H7 (cell line): Measurements from ENCODE around the gene CCDC78. TPM values are rescaled to one million over a fixed set of nuclear protein-coding genes. Genes with fewer than 3 reads are reported as not detected.

ENCODE experiments used
- DNase-seq: peaks from one replicate; pipeline ENCODE4 v3.0.0; 2012
- H3K27me3 ChIP-seq: 2 replicates; pipeline ENCODE4 v1.6.0; 2011; ENCODE audit warnings: mild to moderate bottlenecking, low read length; ENCODE audit not compliant: control insufficient read depth, insufficient read depth
- H3K36me3 ChIP-seq: replicated peaks from 2 replicates; pipeline ENCODE4 v1.5.1; 2011; ENCODE audit warnings: low read length; ENCODE audit not compliant: control insufficient read depth, insufficient read depth
- H3K4me3 ChIP-seq: 2 replicates; pipeline ENCODE4 v1.5.1; 2011; ENCODE audit warnings: low read depth, mild to moderate bottlenecking, control low read depth, low read length, moderate library complexity; ENCODE audit not compliant: insufficient read depth
- total RNA-seq: library from RNA; depleted of rRNA; stranded (reverse); fragments of >200 nt; shearing (Covaris generic); gene quantifications from 2 replicates; pipeline ENCODE4 v1.2.3, GENCODE V29; 2014; rRNA removed

CCDC78 gene
- total RNA-seq, 1 experiment from 2014 or later = 11.3 TPM

- Histone ChIP-seq H3K4me3 (peak within 1 kb of the TSS; percentile 47), H3K36me3 (peaks cover 9% of the 10 kb centered on the region), H3K27me3 (no peaks in the 10 kb centered on the region)
- DNase-seq = peak; percentile 92
Observed at GRCh38 chr16:674968-675883, 51.0 kb downstream of the CCDC78 start, which contains the start of gene RHBDL1. Gene RHBDL1, plus strand, starts transcription at chr16:675671. Its CDS starts 120 bp downstream, at chr16:675791.

DNA sequence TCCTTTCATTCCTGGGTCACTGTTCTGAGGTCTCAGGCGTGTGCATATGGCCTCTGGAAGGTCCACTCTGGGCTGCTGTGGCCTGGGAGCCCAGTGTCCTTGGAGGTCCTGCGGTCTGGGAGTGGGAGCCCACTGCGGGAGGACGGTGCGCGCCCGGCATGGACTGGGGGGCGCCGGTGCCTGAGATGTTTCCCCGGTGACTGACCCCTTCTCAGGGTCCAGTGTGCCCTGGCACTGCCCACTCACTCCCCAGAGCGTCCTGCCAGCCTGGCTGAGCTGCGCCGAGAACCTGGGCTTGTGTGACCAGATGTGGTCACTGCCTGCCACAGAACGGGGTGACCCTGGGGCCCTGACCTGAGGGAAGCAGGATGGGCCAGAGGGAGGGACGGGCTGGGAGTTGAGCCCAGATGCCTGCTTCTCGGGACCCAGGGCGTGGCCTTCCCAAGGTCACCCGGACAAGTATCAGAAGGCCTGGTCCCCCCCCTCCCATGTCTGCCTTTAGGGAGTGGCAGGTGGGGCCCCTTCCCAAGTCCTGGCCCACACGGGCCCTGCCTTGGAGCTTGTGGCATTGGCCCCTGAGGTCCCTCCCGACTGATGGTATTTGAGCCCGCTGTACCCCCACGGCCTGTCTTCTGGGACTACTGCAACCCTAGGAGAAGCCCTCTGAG is 51.9 kb downstream of the CCDC78 start:
- DNase-seq = peak; percentile 69
- Histone ChIP-seq H3K27me3 (no peaks in the 10 kb centered on the region), H3K36me3 (peaks cover 14% of the 10 kb centered on the region), H3K4me3 (no peak overlapping the region)

DNA sequence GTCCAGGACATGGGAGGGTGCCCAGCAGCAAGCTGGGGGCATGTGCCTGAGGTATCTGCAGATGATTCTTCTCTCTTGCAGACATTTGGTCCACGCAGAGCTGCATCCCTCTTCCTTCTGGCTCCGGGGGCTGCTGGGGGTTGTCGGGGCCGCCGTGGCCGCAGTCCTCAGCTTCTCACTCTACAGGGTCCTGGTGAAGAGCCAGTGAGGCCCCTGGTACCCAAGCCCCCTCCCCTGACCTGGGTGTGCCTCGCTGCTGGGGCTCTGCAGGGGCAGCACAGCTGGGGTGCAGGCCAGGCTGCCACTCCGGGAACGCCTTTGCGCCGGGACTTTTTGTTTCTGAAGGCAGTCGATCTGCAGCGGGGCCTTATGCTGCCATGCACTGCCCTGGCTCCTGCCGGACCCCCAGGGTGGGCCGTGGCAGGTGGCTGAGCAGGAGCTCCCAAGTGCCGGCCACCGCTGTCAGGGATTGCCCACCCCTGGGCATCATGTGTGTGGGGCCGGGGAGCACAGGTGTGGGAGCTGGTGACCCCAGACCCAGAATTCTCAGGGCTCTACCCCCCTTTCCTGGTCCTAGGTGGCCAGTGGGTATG is 52.7 kb downstream of the CCDC78 start:
- Histone ChIP-seq H3K4me3 (no peak overlapping the region), H3K36me3 (peaks cover 17% of the 10 kb centered on the region), H3K27me3 (no peaks in the 10 kb centered on the region)
- no peak for DNase-seq

DNA sequence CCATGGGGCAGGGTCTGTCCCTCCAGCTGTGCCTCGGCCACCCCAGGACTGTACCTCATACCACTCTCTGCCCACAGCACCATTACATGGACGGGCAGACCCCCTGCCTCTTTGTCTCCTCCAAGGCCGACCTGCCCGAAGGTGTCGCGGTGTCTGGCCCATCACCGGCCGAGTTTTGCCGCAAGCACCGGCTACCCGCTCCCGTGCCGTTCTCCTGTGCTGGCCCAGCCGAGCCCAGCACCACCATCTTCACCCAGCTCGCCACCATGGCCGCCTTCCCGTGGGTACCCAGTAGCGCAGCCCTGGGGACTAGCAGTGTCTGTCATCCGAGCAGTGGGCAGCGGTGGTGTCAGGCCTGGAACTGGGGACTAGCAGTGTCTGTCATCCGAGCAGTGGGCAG is 53.4 kb downstream of the CCDC78 start:
- Histone ChIP-seq H3K27me3 (no peaks in the 10 kb centered on the region), H3K4me3 (no peak overlapping the region), H3K36me3 (peaks cover 17% of the 10 kb centered on the region)
- no peak for DNase-seq

Other genes starting within 250 kb of the CCDC78 start
- 80.6 and 87.5 TPM in 2 replicates for gene CAPN15, start 198.7 kb downstream of the CCDC78 start, total RNA-seq
- gene PRR35, start 166.0 kb downstream of the CCDC78 start, total RNA-seq = 0.28 and 0.85 TPM in 2 replicates
- 1.1 TPM in 2 replicates for gene NHLRC4, start 159.4 kb downstream of the CCDC78 start, total RNA-seq
- 42.2 and 44.6 TPM in 2 replicates for gene PIGQ, start 156.5 kb downstream of the CCDC78 start, total RNA-seq
- gene RAB40C, start 136.4 kb downstream of the CCDC78 start, total RNA-seq = 26.3 and 26.4 TPM in 2 replicates
- gene WFIKKN1, start 95.5 kb downstream of the CCDC78 start, total RNA-seq = 4.5 and 5.5 TPM in 2 replicates
- 129 and 135 TPM in 2 replicates for gene METTL26, start 90.1 kb downstream of the CCDC78 start, total RNA-seq
- gene MCRIP2, start 84.6 kb downstream of the CCDC78 start, total RNA-seq = 71.5 and 83.1 TPM in 2 replicates
- gene WDR90, start 77.1 kb downstream of the CCDC78 start, total RNA-seq = 35.3 and 38.3 TPM in 2 replicates
- gene RHOT2, start 58.3 kb downstream of the CCDC78 start, total RNA-seq = 164 and 174 TPM in 2 replicates
- 3.1 and 5.9 TPM in 2 replicates for gene RHBDL1, start 50.8 kb downstream of the CCDC78 start, total RNA-seq
- 85.3 and 115 TPM in 2 replicates for gene STUB1, start 46.0 kb downstream of the CCDC78 start, total RNA-seq
- 63.8 and 88.2 TPM in 2 replicates for gene JMJD8, start 42.1 kb downstream of the CCDC78 start, total RNA-seq
- gene WDR24, start 36.0 kb downstream of the CCDC78 start, total RNA-seq = 18.3 and 18.9 TPM in 2 replicates
- gene FBXL16, start 20.6 kb downstream of the CCDC78 start, total RNA-seq = 2.8 and 7.1 TPM in 2 replicates
- 49.6 and 64.2 TPM in 2 replicates for gene METRN, start 11.3 kb downstream of the CCDC78 start, total RNA-seq
- gene ANTKMT, start 5.3 kb downstream of the CCDC78 start, total RNA-seq = 22.6 and 29.8 TPM in 2 replicates
- 26.6 and 33.1 TPM in 2 replicates for gene HAGHL, start 663 bp upstream of the CCDC78 start, total RNA-seq
- gene CIAO3, start 14.6 kb upstream of the CCDC78 start, total RNA-seq = 42.6 and 46.1 TPM in 2 replicates
- gene MSLN, start 34.3 kb upstream of the CCDC78 start, total RNA-seq = 0.15 TPM in 1 of 2 replicates, not detected in the other
- 58.7 and 63.4 TPM in 2 replicates for gene RPUSD1, start 61.9 kb upstream of the CCDC78 start, total RNA-seq
- 65.9 and 80.8 TPM in 2 replicates for gene CHTF18, start 62.2 kb upstream of the CCDC78 start, total RNA-seq
- not detected in 2 replicates for gene GNG13, start 74.3 kb upstream of the CCDC78 start, total RNA-seq
- gene LMF1, start 244.5 kb upstream of the CCDC78 start, total RNA-seq = 7.1 and 9.5 TPM in 2 replicates